Liver (tissue), 9 donors: ENCODE measurements around the gene DEPDC5. TPM values are rescaled to one million over a fixed set of nuclear protein-coding genes. Genes with fewer than 3 reads are reported as not detected.

ENCODE experiments used
- DNase-seq: peaks from one replicate; pipeline ENCODE4 v3.0.0-alpha.2; 2017; ENCODE audit warnings: low spot score
- H3K27ac ChIP-seq, 2 donors: one replicate each; pipeline ENCODE4 v1.7.0; 2013; ENCODE audit warnings: inconsistent platforms in 2 of 2, low read length in 2 of 2, control low read depth in 1 of 2, low read depth in 1 of 2, mild to moderate bottlenecking in 1 of 2
- H3K27me3 ChIP-seq, 4 donors: one replicate each; pipeline versions ENCODE4 v1.6.1 to v1.7.0; 2013; ENCODE audit warnings: low read length in 3 of 4, inconsistent platforms in 1 of 4, mild to moderate bottlenecking in 1 of 4, moderate library complexity in 1 of 4; ENCODE audit not compliant: control insufficient read depth in 4 of 4, insufficient read depth in 4 of 4
- H3K36me3 ChIP-seq, 4 donors: one replicate each; pipeline versions ENCODE4 v1.6.1 to v1.7.0; 2013; ENCODE audit warnings: low read length in 3 of 4, mild to moderate bottlenecking in 3 of 4, low read depth in 1 of 4, moderate library complexity in 1 of 4; ENCODE audit not compliant: control insufficient read depth in 4 of 4, insufficient read depth in 3 of 4
- H3K4me1 ChIP-seq, 4 donors: one replicate each; pipeline versions ENCODE4 v1.6.1 to v1.7.0; 2013; ENCODE audit warnings: low read length in 3 of 4, mild to moderate bottlenecking in 3 of 4, moderate library complexity in 1 of 4; ENCODE audit not compliant: control insufficient read depth in 4 of 4, insufficient read depth in 4 of 4
- H3K4me3 ChIP-seq, 3 donors: one replicate each; pipeline versions ENCODE4 v1.6.1 to v1.7.0; 2013; ENCODE audit warnings: low read length in 3 of 3, control low read depth in 1 of 3, low read depth in 1 of 3, mild to moderate bottlenecking in 1 of 3
- H3K9ac ChIP-seq, 2 donors: one replicate each; pipeline ENCODE4 v1.7.0; 2013; ENCODE audit warnings: low read length in 2 of 2, mild to moderate bottlenecking in 2 of 2, moderate library complexity in 2 of 2, control low read depth in 1 of 2, low read depth in 1 of 2
- H3K9me3 ChIP-seq, 4 donors: one replicate each; pipeline versions ENCODE4 v1.6.1 to v1.7.0; 2013; ENCODE audit warnings: low read length in 3 of 4; ENCODE audit not compliant: control insufficient read depth in 4 of 4
- GABPA ChIP-seq, 2 donors: IDR thresholded peaks in 1 of 2; conservative IDR thresholded peaks in 1 of 2; 2 replicates each; pipeline ENCODE4 v1.6.1; 2016; ENCODE audit warnings: antibody characterized with exemption in 2 of 2, mild to moderate bottlenecking in 1 of 2, moderate library complexity in 1 of 2
- HNF4A ChIP-seq, 2 donors: conservative IDR thresholded peaks; 2 replicates each; pipeline ENCODE4 v1.6.1; 2016; ENCODE audit warnings: antibody characterized with exemption in 2 of 2, mild to moderate bottlenecking in 2 of 2
- JUND ChIP-seq, 2 donors: IDR thresholded peaks; 2 replicates each; pipeline ENCODE4 v1.6.1; 2016; ENCODE audit warnings: antibody characterized with exemption in 2 of 2
- NR2F2 ChIP-seq: IDR thresholded peaks from 2 replicates; pipeline ENCODE4 v1.6.1; 2016; ENCODE audit warnings: antibody characterized with exemption
- RAD21 ChIP-seq, 2 donors: IDR thresholded peaks; 2 replicates each; pipeline ENCODE4 v1.6.1; 2016; ENCODE audit warnings: antibody characterized with exemption in 2 of 2, mild to moderate bottlenecking in 2 of 2
- RXRA ChIP-seq, 2 donors: IDR thresholded peaks; 2 replicates each; pipeline ENCODE4 v1.6.1; 2017 to 2018; ENCODE audit warnings: antibody characterized with exemption in 2 of 2, mild to moderate bottlenecking in 1 of 2
- SP1 ChIP-seq: IDR thresholded peaks from 2 replicates; pipeline ENCODE4 v1.6.1; 2018; ENCODE audit warnings: antibody characterized with exemption, mild to moderate bottlenecking
- TAF1 ChIP-seq: conservative IDR thresholded peaks from 2 replicates; pipeline ENCODE4 v1.6.1; 2016; ENCODE audit warnings: antibody characterized with exemption, mild to moderate bottlenecking
- YY1 ChIP-seq: IDR thresholded peaks from 2 replicates; pipeline ENCODE4 v1.6.1; 2016; ENCODE audit warnings: antibody characterized with exemption, mild to moderate bottlenecking
- WGBS: extraction: QIAGEN DNeasy Blood & Tissue Kit; methylation state at CpG from one replicate; pipeline ENCODE4 v1.1.7; 2013; 5-methylcytosine and 5-hydroxymethylcytosine counted together
- polyA plus RNA-seq, 2 donors: library from polyadenylated mRNA; stranded (reverse) in 1 of 2; unstranded in 1 of 2; fragments of 200-250 nt in 1 of 2; fragments of >200 nt in 1 of 2; fragmentation: Nextera tagmentation in 1 of 2; extraction: Ambion mirVana in 1 of 2; gene quantifications; one replicate each; pipeline versions ENCODE4 v1.2.1 to v1.2.3, GENCODE V29; 2013 to 2015
- total RNA-seq, 2 donors: library from RNA; depleted of rRNA; stranded (reverse); fragments of >200 nt; gene quantifications; one replicate each; pipeline ENCODE4 v1.2.3, GENCODE V29; 2014
- TF ChIP-seq, protein P1 (sequence below): IDR thresholded peaks from 2 replicates; pipeline ENCODE4 v1.6.1; 2016; ENCODE audit warnings: antibody characterized with exemption
- TF ChIP-seq, protein P2 (sequence below): fragments of 150-350 bp; IDR thresholded peaks from 2 replicates; pipeline ENCODE4 v1.5.1; 2017; ENCODE audit warnings: improper control_type of control experiment, low read depth, low read length; ENCODE audit not compliant: missing input control
- TF ChIP-seq, protein P3 (sequence below): IDR thresholded peaks from 2 replicates; pipeline ENCODE4 v1.6.1; 2016; ENCODE audit warnings: antibody characterized with exemption, mild to moderate bottlenecking
- donor health status: healthy.
- donor health status: healthy.
- donor health status: healthy.
- donor health status: healthy.
- donor health status: healthy.

Gene DEPDC5
- total and polyA plus RNA-seq, 4 donors: 5.5 to 19.4 (median 12.6) TPM

DNA sequence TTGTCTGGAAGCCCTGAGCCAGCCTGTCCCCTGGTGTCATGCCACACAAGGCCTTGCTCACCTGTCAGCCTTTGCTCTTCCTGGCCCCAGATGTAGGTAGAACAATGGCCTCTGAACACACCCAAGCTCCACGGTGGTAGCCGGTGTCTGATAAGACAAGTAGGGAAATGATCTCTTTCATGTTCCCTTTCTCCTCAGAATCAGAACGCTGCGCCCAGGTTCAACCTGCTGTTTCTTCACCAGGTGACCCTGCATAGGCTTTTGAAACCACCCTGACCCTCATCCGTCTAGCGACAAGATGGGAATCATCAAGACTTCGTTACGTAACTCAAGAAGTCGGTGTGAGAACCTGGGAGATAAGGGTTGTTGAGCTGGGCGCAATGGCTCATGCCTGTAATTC lies 161.8 kb downstream of the DEPDC5 start:
- Histone ChIP-seq H3K4me1 (no peaks in the 10 kb centered on the region), H3K36me3 (peaks cover 0 to 3% (median 0%) of the 10 kb centered on the region in 4 donors), H3K27me3 (no peaks in the 10 kb centered on the region), H3K9ac (no peak overlapping the region), H3K9me3 (no peaks in the 10 kb centered on the region), H3K4me3 (no peak overlapping the region), H3K27ac (no peak overlapping the region)
- 92% methylated on average over 10 of the region's 10 CpGs for WGBS
- TF ChIP-seq, protein P1, sequence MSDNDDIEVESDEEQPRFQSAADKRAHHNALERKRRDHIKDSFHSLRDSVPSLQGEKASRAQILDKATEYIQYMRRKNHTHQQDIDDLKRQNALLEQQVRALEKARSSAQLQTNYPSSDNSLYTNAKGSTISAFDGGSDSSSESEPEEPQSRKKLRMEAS: no peak
- TF ChIP-seq SP1: no peak
- no peak for TF ChIP-seq RXRA (IDR thresholded peaks at IDR 0.05)
- DNase-seq: no peak

DNA sequence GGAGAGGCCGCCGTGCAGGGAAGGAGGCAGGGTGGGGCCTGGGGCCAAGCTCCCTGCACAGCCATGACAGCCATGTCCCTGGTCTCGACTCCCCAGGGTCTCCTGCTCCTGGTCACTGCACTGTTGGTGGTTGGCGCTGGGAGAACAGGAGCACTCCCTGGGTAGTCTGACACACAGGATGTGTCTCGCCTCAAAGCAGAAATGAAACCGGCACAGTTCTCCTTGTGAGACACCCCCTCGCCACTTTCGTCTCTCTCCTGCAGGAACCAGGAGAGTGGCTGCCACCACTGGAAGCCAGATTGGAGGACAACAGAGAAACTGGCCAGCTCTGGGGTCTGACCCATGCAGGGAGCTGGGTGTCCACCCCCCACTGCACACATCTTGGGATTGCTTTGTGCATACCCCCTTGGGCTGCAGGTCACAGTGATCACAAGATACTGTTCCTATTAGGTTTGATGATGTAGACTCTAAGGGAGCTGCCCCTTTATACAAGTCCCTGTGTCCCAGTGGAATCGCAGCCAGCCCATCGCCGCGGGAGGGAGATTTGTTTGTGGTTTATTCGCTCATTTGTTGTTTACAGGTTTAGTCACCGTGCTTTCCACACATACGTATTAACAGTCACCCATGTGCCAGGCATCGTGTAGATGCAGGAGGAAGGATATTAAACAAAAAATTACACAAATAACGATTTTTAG lies 163.6 kb downstream of the DEPDC5 start:
- Histone ChIP-seq H3K4me3 (no peak overlapping the region), H3K4me1 (no peaks in the 10 kb centered on the region), H3K36me3 (no peaks in the 10 kb centered on the region), H3K9me3 (no peaks in the 10 kb centered on the region), H3K27ac (no peak overlapping the region), H3K9ac (no peak overlapping the region), H3K27me3 (no peaks in the 10 kb centered on the region)
- TF ChIP-seq RAD21 (IDR thresholded peaks at IDR 0.05) (no peak), TAF1 (no peak), NR2F2 (no peak), SP1 (no peak), JUND (IDR thresholded peaks at IDR 0.05) (no peak), YY1 (no peak)
- TF ChIP-seq, protein P2, sequence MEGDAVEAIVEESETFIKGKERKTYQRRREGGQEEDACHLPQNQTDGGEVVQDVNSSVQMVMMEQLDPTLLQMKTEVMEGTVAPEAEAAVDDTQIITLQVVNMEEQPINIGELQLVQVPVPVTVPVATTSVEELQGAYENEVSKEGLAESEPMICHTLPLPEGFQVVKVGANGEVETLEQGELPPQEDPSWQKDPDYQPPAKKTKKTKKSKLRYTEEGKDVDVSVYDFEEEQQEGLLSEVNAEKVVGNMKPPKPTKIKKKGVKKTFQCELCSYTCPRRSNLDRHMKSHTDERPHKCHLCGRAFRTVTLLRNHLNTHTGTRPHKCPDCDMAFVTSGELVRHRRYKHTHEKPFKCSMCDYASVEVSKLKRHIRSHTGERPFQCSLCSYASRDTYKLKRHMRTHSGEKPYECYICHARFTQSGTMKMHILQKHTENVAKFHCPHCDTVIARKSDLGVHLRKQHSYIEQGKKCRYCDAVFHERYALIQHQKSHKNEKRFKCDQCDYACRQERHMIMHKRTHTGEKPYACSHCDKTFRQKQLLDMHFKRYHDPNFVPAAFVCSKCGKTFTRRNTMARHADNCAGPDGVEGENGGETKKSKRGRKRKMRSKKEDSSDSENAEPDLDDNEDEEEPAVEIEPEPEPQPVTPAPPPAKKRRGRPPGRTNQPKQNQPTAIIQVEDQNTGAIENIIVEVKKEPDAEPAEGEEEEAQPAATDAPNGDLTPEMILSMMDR: no peak
- 75% methylated on average over 17 of the region's 17 CpGs for WGBS
- no peak for DNase-seq

DNA sequence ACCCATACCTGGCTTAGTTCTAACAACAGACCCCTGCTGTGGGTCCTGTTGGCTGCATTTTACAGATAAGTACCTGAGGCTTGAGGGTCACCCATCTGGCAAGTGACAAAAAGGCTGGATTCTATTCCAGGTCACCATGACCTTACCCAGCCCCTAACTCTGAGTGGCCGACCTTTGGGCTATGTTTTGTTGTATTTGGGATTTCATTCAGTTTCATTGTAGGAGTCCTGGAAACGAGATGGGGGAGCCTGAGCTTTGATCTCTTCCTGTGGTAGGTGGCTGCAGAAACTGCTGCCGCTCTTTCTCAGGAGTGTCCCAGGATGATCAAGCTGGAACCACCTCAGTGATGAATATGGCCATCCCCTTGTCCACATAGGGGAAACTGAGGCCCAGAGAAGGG lies 165.9 kb downstream of the DEPDC5 start:
- TF ChIP-seq HNF4A (conservative IDR thresholded peaks at IDR 0.05) (no peak), GABPA (IDR thresholded peaks at IDR 0.05 in 1 of 2, conservative IDR thresholded peaks at IDR 0.05 in 1 of 2) (no peak), JUND (IDR thresholded peaks at IDR 0.05) (no peak), RAD21 (IDR thresholded peaks at IDR 0.05) (no peak)
- TF ChIP-seq, protein P3, sequence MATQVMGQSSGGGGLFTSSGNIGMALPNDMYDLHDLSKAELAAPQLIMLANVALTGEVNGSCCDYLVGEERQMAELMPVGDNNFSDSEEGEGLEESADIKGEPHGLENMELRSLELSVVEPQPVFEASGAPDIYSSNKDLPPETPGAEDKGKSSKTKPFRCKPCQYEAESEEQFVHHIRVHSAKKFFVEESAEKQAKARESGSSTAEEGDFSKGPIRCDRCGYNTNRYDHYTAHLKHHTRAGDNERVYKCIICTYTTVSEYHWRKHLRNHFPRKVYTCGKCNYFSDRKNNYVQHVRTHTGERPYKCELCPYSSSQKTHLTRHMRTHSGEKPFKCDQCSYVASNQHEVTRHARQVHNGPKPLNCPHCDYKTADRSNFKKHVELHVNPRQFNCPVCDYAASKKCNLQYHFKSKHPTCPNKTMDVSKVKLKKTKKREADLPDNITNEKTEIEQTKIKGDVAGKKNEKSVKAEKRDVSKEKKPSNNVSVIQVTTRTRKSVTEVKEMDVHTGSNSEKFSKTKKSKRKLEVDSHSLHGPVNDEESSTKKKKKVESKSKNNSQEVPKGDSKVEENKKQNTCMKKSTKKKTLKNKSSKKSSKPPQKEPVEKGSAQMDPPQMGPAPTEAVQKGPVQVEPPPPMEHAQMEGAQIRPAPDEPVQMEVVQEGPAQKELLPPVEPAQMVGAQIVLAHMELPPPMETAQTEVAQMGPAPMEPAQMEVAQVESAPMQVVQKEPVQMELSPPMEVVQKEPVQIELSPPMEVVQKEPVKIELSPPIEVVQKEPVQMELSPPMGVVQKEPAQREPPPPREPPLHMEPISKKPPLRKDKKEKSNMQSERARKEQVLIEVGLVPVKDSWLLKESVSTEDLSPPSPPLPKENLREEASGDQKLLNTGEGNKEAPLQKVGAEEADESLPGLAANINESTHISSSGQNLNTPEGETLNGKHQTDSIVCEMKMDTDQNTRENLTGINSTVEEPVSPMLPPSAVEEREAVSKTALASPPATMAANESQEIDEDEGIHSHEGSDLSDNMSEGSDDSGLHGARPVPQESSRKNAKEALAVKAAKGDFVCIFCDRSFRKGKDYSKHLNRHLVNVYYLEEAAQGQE: no peak
- TF ChIP-seq, protein P2: no peak
- no peak for DNase-seq
- Histone ChIP-seq H3K27ac (no peak overlapping the region), H3K9ac (no peak overlapping the region), H3K36me3 (no peaks in the 10 kb centered on the region), H3K27me3 (no peaks in the 10 kb centered on the region), H3K9me3 (no peaks in the 10 kb centered on the region), H3K4me3 (no peak overlapping the region), H3K4me1 (peaks cover 0 to 3% (median 0%) of the 10 kb centered on the region in 4 donors)
- WGBS: 62% methylated on average over 3 of the region's 3 CpGs
